Measurements from ENCODE around the gene EFNA5. TPM values are rescaled to one million over a fixed set of nuclear protein-coding genes. Genes with fewer than 3 reads are reported as not detected.

Gene EFNA5
- total RNA-seq, 2 experiments from 2014 or later = not detected

- Mint-ChIP-seq H3K4me1 (ENCODE audit: low read depth) (no peaks in the 10 kb centered on the region), H3K27me3 (no peaks in the 10 kb centered on the region), H3K9me3 (no peaks in the 10 kb centered on the region), H3K4me3 (no peak overlapping the region), H3K36me3 (ENCODE audit: low read depth) (no peaks in the 10 kb centered on the region), H3K27ac (no peak overlapping the region)
- Histone ChIP-seq H3K9me3 (ENCODE audit: control insufficient read depth in 1 of 2, insufficient read depth in 1 of 2, low read length in 2 of 2) (no peaks in the 10 kb centered on the region), H3K27me3 (ENCODE audit: control insufficient read depth in 1 of 2, insufficient read depth in 2 of 2, low read length in 2 of 2) (no peaks in the 10 kb centered on the region), H3K4me1 (ENCODE audit: insufficient read depth, low read length) (no peaks in the 10 kb centered on the region), H3K4me3 (ENCODE audit: low read length) (no peak overlapping the region), H3K36me3 (ENCODE audit: insufficient read depth, low read length) (no peaks in the 10 kb centered on the region), H3K27ac (ENCODE audit: low read depth in 1 of 2, low read length in 2 of 2) (no peak overlapping the region)
- ChIA-PET CTCF (no interaction called here), POLR2A (no interaction called here)
- TF ChIP-seq CTCF (IDR thresholded peaks at IDR 0.05) = no peak
- DNase-seq (no peak), ATAC-seq (ENCODE audit: poor library complexity) (no peak)
- intact Hi-C loops (cut with DNase I, micrococcal nuclease) = no loop called here
Measured at GRCh38 chr5:107544967-107545366, 125.8 kb downstream of the EFNA5 start.

- ATAC-seq (ENCODE audit: poor library complexity) = no peak
Measured at GRCh38 chr5:107544476-107544875, 126.3 kb downstream of the EFNA5 start.

GRCh38 chr5:107543868-107544267 is 126.9 kb downstream of the EFNA5 start:
- H3K4me3 Mint-ChIP-seq = no peak overlapping the region
- H3K4me1 Mint-ChIP-seq (ENCODE audit: low read depth) = peaks cover 3% of the 10 kb centered on the region
- Histone ChIP-seq H3K9me3 (ENCODE audit: control insufficient read depth in 1 of 2, insufficient read depth in 1 of 2, low read length in 2 of 2) (no peaks in the 10 kb centered on the region), H3K27ac (ENCODE audit: low read depth in 1 of 2, low read length in 2 of 2) (no peak overlapping the region), H3K27me3 (ENCODE audit: control insufficient read depth in 1 of 2, insufficient read depth in 2 of 2, low read length in 2 of 2) (no peaks in the 10 kb centered on the region), H3K4me3 (ENCODE audit: low read length) (no peak overlapping the region), H3K36me3 (ENCODE audit: insufficient read depth, low read length) (no peaks in the 10 kb centered on the region), H3K4me1 (ENCODE audit: insufficient read depth, low read length) (no peaks in the 10 kb centered on the region)
- no peak overlapping the region for H3K27ac Mint-ChIP-seq
- ChIA-PET CTCF (no interaction called here), POLR2A (no interaction called here)
- no peak for TF ChIP-seq CTCF (IDR thresholded peaks at IDR 0.05)
- H3K27me3 Mint-ChIP-seq = no peaks in the 10 kb centered on the region
- intact Hi-C loops (cut with DNase I, micrococcal nuclease) = no loop called here
- DNase-seq = no peak
- H3K9me3 Mint-ChIP-seq = no peaks in the 10 kb centered on the region
- no peaks in the 10 kb centered on the region for H3K36me3 Mint-ChIP-seq (ENCODE audit: low read depth)
- ATAC-seq (ENCODE audit: poor library complexity) = no peak

More at GRCh38 chr5:107544476-107544875, 126.3 kb downstream of the EFNA5 start:
- CTCF ChIA-PET = no interaction called here
- H3K27ac ChIP-seq (ENCODE audit: low read depth in 1 of 2, low read length in 2 of 2) = no peak overlapping the region
- no peaks in the 10 kb centered on the region for H3K9me3 ChIP-seq (ENCODE audit: control insufficient read depth in 1 of 2, insufficient read depth in 1 of 2, low read length in 2 of 2)
- no peak for TF ChIP-seq CTCF (IDR thresholded peaks at IDR 0.05)
- no peak overlapping the region for H3K4me3 Mint-ChIP-seq
- H3K9me3 Mint-ChIP-seq = no peaks in the 10 kb centered on the region
- intact Hi-C loops (cut with DNase I, micrococcal nuclease) = no loop called here
- POLR2A ChIA-PET = no interaction called here
- H3K27me3 ChIP-seq (ENCODE audit: control insufficient read depth in 1 of 2, insufficient read depth in 2 of 2, low read length in 2 of 2) = no peaks in the 10 kb centered on the region
- H3K36me3 Mint-ChIP-seq (ENCODE audit: low read depth) = no peaks in the 10 kb centered on the region
- H3K4me1 ChIP-seq (ENCODE audit: insufficient read depth, low read length) = no peaks in the 10 kb centered on the region
- H3K36me3 ChIP-seq (ENCODE audit: insufficient read depth, low read length) = no peaks in the 10 kb centered on the region
- no peaks in the 10 kb centered on the region for H3K27me3 Mint-ChIP-seq
- no peak for DNase-seq
- H3K4me1 Mint-ChIP-seq (ENCODE audit: low read depth) = no peaks in the 10 kb centered on the region
- no peak overlapping the region for H3K27ac Mint-ChIP-seq
- H3K4me3 ChIP-seq (ENCODE audit: low read length) = no peak overlapping the region

All from CD4-positive, alpha-beta T cell (primary cell).